SKM-1 (cell line): ENCODE results near the gene S100Z.

Experiments used
- DNase-seq: peaks from one replicate; lab custom pipeline; 2025; ENCODE audit not compliant: unreplicated experiment; lab: John Stamatoyannopoulos, UW

S100Z gene

GRCh38 chr5:76946090-76946489, 96.3 kb downstream of the S100Z start:
- no peak for DNase-seq

GRCh38 chr5:76947082-76947503, 97.3 kb downstream of the S100Z start:
- no peak for DNase-seq

- no peak for DNase-seq
Observed at GRCh38 chr5:76952795-76953536, 103.2 kb downstream of the S100Z start, which contains the start of gene CRHBP. TSS of gene CRHBP (plus strand) at chr5:76953045. CDS start at chr5:76953135, 90 bp downstream.

- DNase-seq, result no peak
Observed at GRCh38 chr5:76953551-76954382, 104.0 kb downstream of the S100Z start.

- DNase-seq, result no peak
Observed at GRCh38 chr5:76954383-76954763, 104.6 kb downstream of the S100Z start.

- no peak for DNase-seq
Observed at GRCh38 chr5:76956033-76956432, 106.2 kb downstream of the S100Z start.

- no peak for DNase-seq
Observed at GRCh38 chr5:76958991-76959767, 109.4 kb downstream of the S100Z start.

- no peak for DNase-seq
Observed at GRCh38 chr5:76960004-76960625, 110.3 kb downstream of the S100Z start.

- DNase-seq, result no peak
Observed at GRCh38 chr5:76964060-76964459, 114.2 kb downstream of the S100Z start.
